GM23248 (cell line): ENCODE results near the gene GALNT4.

Experiments
- EZH2 ChIP-seq: fragments of 200-600 bp; sonication (generic); IDR thresholded peaks from 2 replicates; pipeline ENCODE4 v1.6.1; 2018; ENCODE audit warnings: antibody characterized with exemption, mild to moderate bottlenecking; ENCODE audit not compliant: insufficient read depth, poor library complexity, severe bottlenecking
- EZH2phosphoT487 ChIP-seq: fragments of 200-600 bp; sonication (generic); IDR thresholded peaks from 2 replicates; pipeline ENCODE4 v1.6.1; 2018; ENCODE audit warnings: antibody characterized with exemption, moderate library complexity, mild to moderate bottlenecking, low read depth; ENCODE audit not compliant: insufficient read depth

DNA sequence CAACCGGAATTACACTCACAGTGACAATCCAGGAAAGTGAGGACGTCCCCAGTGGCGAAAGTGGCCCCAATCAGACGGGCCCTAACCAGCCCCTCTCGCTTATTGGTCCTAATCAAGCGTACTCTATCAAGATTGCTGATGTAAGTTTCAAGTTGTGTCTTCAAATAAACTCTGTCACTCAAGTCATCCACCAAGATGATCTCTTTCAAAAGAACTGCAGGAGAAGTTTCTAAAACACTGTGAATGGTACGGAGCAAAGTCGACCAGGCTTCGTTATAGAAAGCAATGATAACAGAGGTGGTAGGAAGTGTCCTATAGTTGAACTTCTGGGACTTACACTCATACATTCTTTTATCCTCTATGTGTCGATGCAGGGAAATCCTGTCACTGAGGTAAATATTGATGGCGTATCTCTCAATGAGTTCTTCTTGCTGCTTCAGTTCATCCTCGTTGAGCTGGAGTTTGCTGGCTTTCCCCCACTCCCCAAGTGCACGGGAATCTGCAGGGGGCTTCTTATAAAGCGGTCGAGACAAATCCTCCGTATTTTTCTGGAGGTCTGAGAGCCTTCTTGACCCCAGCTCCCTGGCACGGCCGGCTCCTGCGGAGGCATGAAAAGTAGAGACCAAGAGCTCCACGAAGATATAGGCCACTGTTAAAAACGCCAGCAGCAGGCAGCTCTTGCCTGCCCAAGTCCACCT, 604 bp downstream of the GALNT4 start:
- no peak for TF ChIP-seq EZH2
- TF ChIP-seq EZH2phosphoT487: no peak
